SK-N-SH (cell line): ENCODE data around the gene ARHGEF10L. TPM values are rescaled to one million over a fixed set of nuclear protein-coding genes. Genes with fewer than 3 reads are reported as not detected.

Experiments
- CTCF ChIA-PET: fragments of 300-600, 350-600 bp; formaldehyde crosslinking; extraction: SDS; loops from one replicate; lab custom pipeline; 2021; lab: Yijun Ruan, JAX
- POLR2A ChIA-PET: fragments of 350-600 bp; sonication (Branson Sonifier 250); formaldehyde crosslinking; extraction: SDS; loops from one replicate; lab custom pipeline; 2020; ENCODE audit warnings: antibody characterized with exemption, inconsistent platforms; lab: Yijun Ruan, JAX
- DNase-seq: peaks from one replicate; pipeline ENCODE4 v3.0.0; 2012
- H2AFZ ChIP-seq: fragments of 200-600 bp; sonication (generic); 2 replicates; pipeline ENCODE4 v1.8.1; 2016; ENCODE audit warnings: antibody characterized with exemption, mild to moderate bottlenecking, low read depth
- H3F3A ChIP-seq: fragments of 200-600 bp; sonication (generic); replicated peaks from 2 replicates; pipeline ENCODE3; 2016; ENCODE audit warnings: antibody characterized with exemption, mild to moderate bottlenecking; ENCODE audit not compliant: insufficient read depth
- H3K27ac ChIP-seq, 2 experiments: fragments of 200-500 bp in 1 of 2; fragments of 200-600 bp in 1 of 2; sonication (Bioruptor generic) in 1 of 2; sonication (generic), shearing (Covaris generic) in 1 of 2; 2 replicates each; pipeline versions ENCODE4 v1.5.1 to v1.6.1; 2014 to 2016; ENCODE audit warnings: low read depth in 2 of 2, inconsistent platforms in 1 of 2, low read length in 1 of 2, mild to moderate bottlenecking in 1 of 2, mixed read lengths in 1 of 2
- H3K27me3 ChIP-seq: fragments of 200-600 bp; sonication (generic), shearing (Covaris generic); 2 replicates; pipeline ENCODE4 v1.6.1; 2016; ENCODE audit warnings: mixed run types; ENCODE audit not compliant: insufficient read depth
- H3K36me3 ChIP-seq, 2 experiments: fragments of 200-500 bp in 1 of 2; fragments of 200-600 bp in 1 of 2; sonication (Bioruptor generic) in 1 of 2; sonication (generic) in 1 of 2; replicated peaks in 1 of 2; 2 replicates each; pipeline versions ENCODE3 to v1.5.1; 2014 to 2016; ENCODE audit warnings: low read length in 1 of 2, mild to moderate bottlenecking in 1 of 2; ENCODE audit not compliant: insufficient read depth in 2 of 2, control insufficient read depth in 1 of 2
- H3K4me1 ChIP-seq, 2 experiments: fragments of 200-500 bp in 1 of 2; fragments of 200-600 bp in 1 of 2; sonication (Bioruptor generic) in 1 of 2; sonication (generic), shearing (Covaris generic) in 1 of 2; 2 replicates each; pipeline versions ENCODE4 v1.5.1 to v1.6.1; 2014 to 2016; ENCODE audit warnings: low read depth in 1 of 2, low read length in 1 of 2, mixed run types in 1 of 2; ENCODE audit not compliant: insufficient read depth in 2 of 2, control insufficient read depth in 1 of 2
- H3K4me2 ChIP-seq: fragments of 200-600 bp; sonication (generic), shearing (Covaris generic); 2 replicates; pipeline ENCODE4 v1.6.1; 2017; ENCODE audit warnings: mixed run types
- H3K4me3 ChIP-seq, 2 experiments: fragments of 200-500 bp in 1 of 2; fragments of 200-600 bp in 1 of 2; sonication (Bioruptor generic) in 1 of 2; sonication (generic), shearing (Covaris generic) in 1 of 2; 2 replicates each; pipeline versions ENCODE4 v1.5.1 to v1.8.1; 2014 to 2016; ENCODE audit warnings: low read depth in 2 of 2, inconsistent platforms in 1 of 2, low read length in 1 of 2, mild to moderate bottlenecking in 1 of 2, mixed read lengths in 1 of 2, moderate library complexity in 1 of 2
- H3K79me2 ChIP-seq: fragments of 200-600 bp; sonication (generic); 2 replicates; pipeline ENCODE4 v1.8.1; 2017; ENCODE audit warnings: mild to moderate bottlenecking; ENCODE audit not compliant: insufficient read depth
- H3K9ac ChIP-seq: fragments of 200-600 bp; sonication (generic); 2 replicates; pipeline ENCODE4 v1.6.1; 2017; ENCODE audit warnings: mixed run types
- H3K9me2 ChIP-seq: fragments of 200-600 bp; sonication (generic); 2 replicates; pipeline ENCODE4 v1.6.1; 2017; ENCODE audit warnings: mixed run types
- H3K9me3 ChIP-seq: fragments of 200-600 bp; sonication (generic); 2 replicates; pipeline ENCODE4 v1.6.1; 2017; ENCODE audit warnings: mixed run types, mild to moderate bottlenecking, moderate library complexity
- H4K20me1 ChIP-seq: fragments of 200-600 bp; sonication (generic); 2 replicates; pipeline ENCODE4 v1.6.1; 2017; ENCODE audit warnings: mild to moderate bottlenecking, mixed run types; ENCODE audit not compliant: insufficient read depth
- CHD2 ChIP-seq: fragments of 150-350 bp; IDR thresholded peaks from 2 replicates; pipeline ENCODE4 v1.6.1; 2018; ENCODE audit warnings: low read length; ENCODE audit not compliant: partially characterized antibody
- EP300 ChIP-seq, 2 experiments: IDR thresholded peaks; 2 replicates each; pipeline versions ENCODE4 v1.4.0 to v1.6.1; 2012; ENCODE audit warnings: borderline replicate concordance in 1 of 2, low read depth in 1 of 2, low read length in 1 of 2
- EZH2phosphoT487 ChIP-seq: fragments of 200-600 bp; sonication (generic); IDR thresholded peaks from 2 replicates; pipeline ENCODE4 v1.6.1; 2017; ENCODE audit warnings: low read depth, mixed run types, mild to moderate bottlenecking, antibody characterized with exemption, moderate library complexity, borderline replicate concordance
- FOSL2 ChIP-seq: IDR thresholded peaks from 2 replicates; pipeline ENCODE4 v1.4.0; 2012; ENCODE audit warnings: low read depth, mild to moderate bottlenecking, moderate library complexity, borderline replicate concordance
- FOXM1 ChIP-seq: IDR thresholded peaks from 2 replicates; pipeline ENCODE4 v1.4.0; 2012; ENCODE audit warnings: low read depth, mild to moderate bottlenecking
- GATA2 ChIP-seq: sonication (generic); formaldehyde crosslinking; IDR thresholded peaks from 2 replicates; pipeline ENCODE4 v1.5.0; 2020; ENCODE audit warnings: mild to moderate bottlenecking, missing genetic modification reagents
- JUND ChIP-seq: IDR thresholded peaks from 2 replicates; pipeline ENCODE4 v1.4.0; 2012
- MXI1 ChIP-seq: IDR thresholded peaks from 2 replicates; pipeline ENCODE4 v1.6.1; 2012; ENCODE audit warnings: mild to moderate bottlenecking, low read depth, low read length, improper control_type of control experiment
- NRF1 ChIP-seq: IDR thresholded peaks from 2 replicates; pipeline ENCODE4 v1.6.1; 2012; ENCODE audit warnings: low read depth, mild to moderate bottlenecking, low read length
- POLR2AphosphoS5 ChIP-seq: IDR thresholded peaks from 2 replicates; pipeline ENCODE4 v1.6.1; 2012; ENCODE audit warnings: low read depth, low read length
- RAD21 ChIP-seq: IDR thresholded peaks from 2 replicates; pipeline ENCODE4 v1.6.1; 2012; ENCODE audit warnings: mild to moderate bottlenecking, low read length
- RCOR1 ChIP-seq: fragments of 150-350 bp; IDR thresholded peaks from 2 replicates; pipeline ENCODE4 v1.6.1; 2017; ENCODE audit warnings: antibody characterized with exemption, low read length
- RFX5 ChIP-seq: IDR thresholded peaks from 2 replicates; pipeline ENCODE4 v1.6.1; 2012; ENCODE audit warnings: mild to moderate bottlenecking, improper control_type of control experiment, low read length
- RXRA ChIP-seq: IDR thresholded peaks from 2 replicates; pipeline ENCODE4 v1.4.0; 2012; ENCODE audit warnings: low read depth, mild to moderate bottlenecking, borderline replicate concordance
- SIN3A ChIP-seq: IDR thresholded peaks from 2 replicates; pipeline ENCODE4 v1.6.1; 2012; ENCODE audit warnings: low read depth, mild to moderate bottlenecking, low read length, moderate library complexity, borderline replicate concordance
- TCF12 ChIP-seq: IDR thresholded peaks from 2 replicates; pipeline ENCODE4 v1.4.0; 2012
- WGBS: methylation state at CpG from one replicate; pipeline ENCODE4 v1.1.6; 2017; ENCODE audit warnings: low lambda C conversion rate; 5-methylcytosine and 5-hydroxymethylcytosine counted together
- polyA plus RNA-seq, 3 experiments: library from polyadenylated mRNA; depleted of rRNA; stranded (reverse); fragments of >200 nt; gene quantifications; 2 replicates each; pipeline ENCODE4 v1.2.3, GENCODE V29; 2012
- TF ChIP-seq, protein P1 (sequence below): IDR thresholded peaks from 2 replicates; pipeline ENCODE4; 2012
- TF ChIP-seq, protein P2 (sequence below): IDR thresholded peaks from 2 replicates; pipeline ENCODE4 v1.4.0; 2012; ENCODE audit warnings: low read depth, borderline replicate concordance
- TF ChIP-seq, protein P3 (sequence below): fragments of 200-600 bp; sonication (generic); IDR thresholded peaks from 2 replicates; pipeline ENCODE4 v1.6.1; 2017; ENCODE audit warnings: antibody characterized with exemption, mild to moderate bottlenecking, moderate library complexity
- TF ChIP-seq, protein P4 (sequence below): fragments of 150-350 bp; IDR thresholded peaks from 2 replicates; pipeline ENCODE4 v1.6.1; 2017; ENCODE audit warnings: antibody characterized with exemption, low read length, low read depth, borderline replicate concordance

The ARHGEF10L gene
- polyA plus RNA-seq, 1 of the 3 experiments (the other 2 are of a cell fraction), result 12.5 TPM

- no peak overlapping the region for H2AFZ ChIP-seq
- peak; percentile 66 for DNase-seq
- TF ChIP-seq CHD2, result peak; percentile 44
- peak in 1 of 2 experiments; percentile 76; a peak in 1 of 4 replicates for TF ChIP-seq EP300 (IDR thresholded peaks at IDR 0.05; ENCODE audit: borderline replicate concordance in 1 of 2, low read depth in 1 of 2, low read length in 1 of 2)
- peak; percentile 72 for TF ChIP-seq RCOR1
- TF ChIP-seq GATA2 (CRISPR knock-in tag), result peak; percentile 90
- TF ChIP-seq RAD21, result peak; percentile 29; the same call in 1 of the 2 replicates
- no peak for TF ChIP-seq RXRA
- H3K79me2 ChIP-seq, result no peaks in the 10 kb centered on the region
- H3K36me3 ChIP-seq, result no peaks in the 10 kb centered on the region
- H3K4me3 ChIP-seq, result no peak overlapping the region
- ChIA-PET CTCF (interaction anchor here (1.0 to 38.1 kb wide), 4 partner anchors 10 to 125 kb away, joined by 3 to 707 read pairs (median 8); no protein-coding TSS in a partner anchor), POLR2A (interaction anchor here (1.7 kb wide), 1 partner anchor 10 kb away, joined by 11 read pairs; no protein-coding TSS in a partner anchor)
- H3K27me3 ChIP-seq, result no peaks in the 10 kb centered on the region
- peak overlapping the region in 1 of 2 experiments; percentile 92; a peak in 2 of 4 replicates for H3K27ac ChIP-seq
- H3F3A ChIP-seq, result no peaks in the 10 kb centered on the region
- H4K20me1 ChIP-seq, result no peaks in the 10 kb centered on the region
- H3K4me2 ChIP-seq, result no peak overlapping the region
- no peaks in the 10 kb centered on the region for H3K9me2 ChIP-seq
- H3K9me3 ChIP-seq, result no peaks in the 10 kb centered on the region
- H3K9ac ChIP-seq, result no peak overlapping the region
- 75% methylated on average over 11 of the region's 19 CpGs for WGBS
- H3K4me1 ChIP-seq, result peaks cover 0 to 75% of the 10 kb centered on the region in 2 experiments; a peak in 2 of 4 replicates
These were observed 57.4 kb downstream of the ARHGEF10L start for GRCh38 chr1:17596651-17597509.

DNA sequence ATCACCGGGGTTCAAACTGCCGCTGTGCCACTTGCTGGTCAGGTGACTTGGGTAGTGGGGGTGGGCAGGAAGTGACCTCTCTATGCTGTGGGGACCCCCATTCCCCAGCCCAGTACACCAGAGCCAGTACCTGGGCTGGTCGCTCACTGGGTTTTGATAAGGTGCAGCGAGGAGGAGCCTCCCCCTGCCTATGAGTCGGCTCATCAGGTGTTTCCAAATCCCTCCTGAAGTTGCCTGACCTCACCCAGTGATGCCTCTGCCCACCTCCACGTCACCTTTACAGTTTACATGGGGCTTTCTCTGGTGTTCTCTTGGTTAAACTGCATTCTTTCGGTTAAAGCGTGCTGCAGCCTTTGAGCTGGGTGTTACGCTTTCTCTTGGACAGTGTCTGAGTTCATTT is 58.2 kb downstream of the ARHGEF10L start:
- Histone ChIP-seq H3K4me3 (no peak overlapping the region), H3K9me2 (no peaks in the 10 kb centered on the region), H4K20me1 (no peaks in the 10 kb centered on the region), H3K36me3 (no peaks in the 10 kb centered on the region), H3K27ac (peak overlapping the region in 1 of 2 experiments; percentile 92; a peak in 2 of 4 replicates), H3K9ac (no peak overlapping the region), H3K27me3 (no peaks in the 10 kb centered on the region), H3K4me1 (peaks cover 0 to 72% of the 10 kb centered on the region in 2 experiments; a peak in 2 of 4 replicates), H2AFZ (no peak overlapping the region), H3K9me3 (no peaks in the 10 kb centered on the region), H3K79me2 (no peaks in the 10 kb centered on the region), H3K4me2 (no peak overlapping the region), H3F3A (no peaks in the 10 kb centered on the region)
- no peak for DNase-seq
- WGBS, result 92% methylated on average over 9 of the region's 9 CpGs
- ChIA-PET POLR2A (interaction anchor here (1.7 kb wide), 1 partner anchor 10 kb away, joined by 11 read pairs; no protein-coding TSS in a partner anchor), CTCF (interaction anchor here (1.2 to 38.1 kb wide), 3 partner anchors 9 to 94 kb away, joined by 4 to 707 read pairs (median 13); no protein-coding TSS in a partner anchor)
- TF ChIP-seq EZH2phosphoT487 (no peak), FOSL2 (no peak), POLR2AphosphoS5 (no peak), NRF1 (no peak), JUND (no peak), FOXM1 (no peak), RFX5 (no peak), SIN3A (no peak), TCF12 (no peak), MXI1 (no peak)
- TF ChIP-seq, protein P1, sequence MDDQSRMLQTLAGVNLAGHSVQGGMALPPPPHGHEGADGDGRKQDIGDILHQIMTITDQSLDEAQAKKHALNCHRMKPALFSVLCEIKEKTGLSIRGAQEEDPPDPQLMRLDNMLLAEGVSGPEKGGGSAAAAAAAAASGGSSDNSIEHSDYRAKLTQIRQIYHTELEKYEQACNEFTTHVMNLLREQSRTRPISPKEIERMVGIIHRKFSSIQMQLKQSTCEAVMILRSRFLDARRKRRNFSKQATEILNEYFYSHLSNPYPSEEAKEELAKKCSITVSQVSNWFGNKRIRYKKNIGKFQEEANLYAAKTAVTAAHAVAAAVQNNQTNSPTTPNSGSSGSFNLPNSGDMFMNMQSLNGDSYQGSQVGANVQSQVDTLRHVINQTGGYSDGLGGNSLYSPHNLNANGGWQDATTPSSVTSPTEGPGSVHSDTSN, result no peak
- TF ChIP-seq, protein P2, sequence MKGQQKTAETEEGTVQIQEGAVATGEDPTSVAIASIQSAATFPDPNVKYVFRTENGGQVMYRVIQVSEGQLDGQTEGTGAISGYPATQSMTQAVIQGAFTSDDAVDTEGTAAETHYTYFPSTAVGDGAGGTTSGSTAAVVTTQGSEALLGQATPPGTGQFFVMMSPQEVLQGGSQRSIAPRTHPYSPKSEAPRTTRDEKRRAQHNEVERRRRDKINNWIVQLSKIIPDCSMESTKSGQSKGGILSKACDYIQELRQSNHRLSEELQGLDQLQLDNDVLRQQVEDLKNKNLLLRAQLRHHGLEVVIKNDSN, result no peak
- TF ChIP-seq, protein P3, sequence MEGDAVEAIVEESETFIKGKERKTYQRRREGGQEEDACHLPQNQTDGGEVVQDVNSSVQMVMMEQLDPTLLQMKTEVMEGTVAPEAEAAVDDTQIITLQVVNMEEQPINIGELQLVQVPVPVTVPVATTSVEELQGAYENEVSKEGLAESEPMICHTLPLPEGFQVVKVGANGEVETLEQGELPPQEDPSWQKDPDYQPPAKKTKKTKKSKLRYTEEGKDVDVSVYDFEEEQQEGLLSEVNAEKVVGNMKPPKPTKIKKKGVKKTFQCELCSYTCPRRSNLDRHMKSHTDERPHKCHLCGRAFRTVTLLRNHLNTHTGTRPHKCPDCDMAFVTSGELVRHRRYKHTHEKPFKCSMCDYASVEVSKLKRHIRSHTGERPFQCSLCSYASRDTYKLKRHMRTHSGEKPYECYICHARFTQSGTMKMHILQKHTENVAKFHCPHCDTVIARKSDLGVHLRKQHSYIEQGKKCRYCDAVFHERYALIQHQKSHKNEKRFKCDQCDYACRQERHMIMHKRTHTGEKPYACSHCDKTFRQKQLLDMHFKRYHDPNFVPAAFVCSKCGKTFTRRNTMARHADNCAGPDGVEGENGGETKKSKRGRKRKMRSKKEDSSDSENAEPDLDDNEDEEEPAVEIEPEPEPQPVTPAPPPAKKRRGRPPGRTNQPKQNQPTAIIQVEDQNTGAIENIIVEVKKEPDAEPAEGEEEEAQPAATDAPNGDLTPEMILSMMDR, result no peak
- TF ChIP-seq, protein P4, sequence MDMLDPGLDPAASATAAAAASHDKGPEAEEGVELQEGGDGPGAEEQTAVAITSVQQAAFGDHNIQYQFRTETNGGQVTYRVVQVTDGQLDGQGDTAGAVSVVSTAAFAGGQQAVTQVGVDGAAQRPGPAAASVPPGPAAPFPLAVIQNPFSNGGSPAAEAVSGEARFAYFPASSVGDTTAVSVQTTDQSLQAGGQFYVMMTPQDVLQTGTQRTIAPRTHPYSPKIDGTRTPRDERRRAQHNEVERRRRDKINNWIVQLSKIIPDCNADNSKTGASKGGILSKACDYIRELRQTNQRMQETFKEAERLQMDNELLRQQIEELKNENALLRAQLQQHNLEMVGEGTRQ, result no peak
